Myocyte (in vitro differentiated cells): ENCODE data around the gene GALM. TPM values are rescaled to one million over a fixed set of nuclear protein-coding genes. Genes with fewer than 3 reads are reported as not detected.
"Not testable (repeated sequence)": the region's sequence is repeated elsewhere in the genome, so short reads cannot be mapped to it uniquely, and the experiment has no call there.

Experiments
- DNase-seq: peaks from one replicate; pipeline ENCODE4 v3.0.0-alpha.2; 2012; ENCODE audit warnings: low read depth
- total RNA-seq: library from RNA; depleted of rRNA; stranded (reverse); fragments of >200 nt; gene quantifications from 2 replicates; pipeline ENCODE4 v1.2.3, GENCODE V29; 2014

Gene GALM
- total RNA-seq, 1 donor from 2014 or later = 12.4 TPM

DNA sequence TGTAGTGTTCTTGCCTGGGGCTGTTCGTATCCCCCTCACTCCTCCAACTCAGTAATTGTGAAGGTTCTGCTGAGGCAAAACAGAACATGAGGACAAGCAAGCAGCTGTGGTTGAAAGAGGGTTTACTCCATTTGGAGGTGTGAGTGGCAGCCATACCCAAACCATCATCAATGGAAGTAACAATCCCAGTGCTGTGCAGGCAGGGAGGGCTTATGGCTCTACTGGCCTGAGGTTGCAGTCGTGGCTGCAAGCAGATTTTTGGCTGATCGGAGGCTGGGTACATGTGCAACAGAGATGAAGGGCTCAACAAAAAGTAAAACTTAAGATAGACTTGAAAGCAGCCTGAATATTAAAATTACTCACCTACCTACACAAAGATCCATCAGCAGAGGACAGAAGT lies 72.0 kb downstream of the GALM start:
- DNase-seq = no peak

DNA sequence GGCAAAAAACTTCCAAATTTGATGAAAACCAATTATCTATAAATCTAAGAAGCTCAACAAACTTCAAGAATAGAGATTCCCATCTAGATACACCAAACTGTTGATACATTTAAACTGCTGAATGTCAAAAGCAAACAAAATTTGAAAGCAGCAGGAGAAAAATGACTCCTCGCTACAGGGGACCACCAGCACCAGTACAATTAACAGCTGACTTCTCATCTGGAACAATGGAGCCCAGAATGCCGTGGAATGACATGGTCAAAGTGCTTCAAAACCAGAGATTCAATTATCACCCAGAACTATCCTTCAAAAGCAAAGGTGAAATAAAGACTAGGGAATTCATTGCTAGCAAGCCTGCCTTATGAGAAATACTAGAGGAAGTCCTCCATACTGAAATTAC lies 73.6 kb downstream of the GALM start:
- no peak for DNase-seq

- DNase-seq = peak; percentile 54
Observed at GRCh38 chr2:38740851-38741731, 75.2 kb downstream of the GALM start.

GRCh38 chr2:38742797-38743559 lies 77.1 kb downstream of the GALM start:
- no peak for DNase-seq

DNA sequence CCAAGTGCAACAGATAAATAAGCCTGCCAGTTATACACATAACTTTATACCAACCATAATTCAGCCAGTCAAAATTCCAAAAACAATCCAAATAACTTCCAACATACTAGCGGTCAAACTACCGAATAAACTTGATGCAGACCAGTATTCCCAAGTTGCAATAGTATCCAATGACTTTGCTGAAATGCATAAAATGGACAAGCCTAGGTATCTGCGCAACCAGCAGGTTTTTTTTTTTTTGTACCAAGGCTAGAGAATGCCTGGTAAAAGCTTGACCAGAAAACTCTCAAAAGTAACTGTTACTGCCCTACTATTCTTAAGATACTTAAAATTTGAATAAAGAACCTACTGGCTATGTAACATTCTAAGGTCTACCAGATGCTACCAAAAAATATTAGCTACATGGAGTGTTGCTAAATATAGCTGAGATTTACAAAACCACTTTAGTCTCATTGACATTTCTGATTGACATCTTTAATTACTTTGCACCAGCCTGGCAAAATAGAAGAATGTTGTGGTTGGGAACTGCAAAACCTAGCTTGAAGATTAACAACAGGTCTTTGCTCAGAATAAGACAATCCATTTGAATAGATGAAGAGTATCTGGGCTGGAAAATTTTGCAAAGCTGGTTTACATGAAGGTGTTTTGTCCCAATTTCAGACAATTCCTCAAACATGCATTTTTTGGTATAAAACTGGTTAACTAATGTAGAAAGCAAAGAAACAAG lies 77.9 kb downstream of the GALM start:
- no peak for DNase-seq

DNA sequence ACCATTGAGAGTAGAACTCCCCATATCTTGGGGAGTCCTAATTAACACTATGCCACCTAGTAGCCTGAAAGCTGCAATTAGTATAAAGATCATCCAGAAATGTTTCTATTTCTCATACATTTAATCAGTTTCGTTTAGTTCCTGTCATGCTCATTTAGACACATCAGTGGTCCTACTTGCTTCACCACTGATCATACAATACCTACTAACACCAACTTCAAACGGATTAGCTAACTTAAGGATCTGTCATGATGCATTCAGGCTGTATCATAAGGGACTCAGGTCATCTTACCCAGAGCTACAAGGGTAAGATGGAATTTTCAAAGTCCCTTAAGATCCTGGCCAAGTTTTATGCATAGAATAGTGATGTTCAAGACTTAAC lies 78.5 kb downstream of the GALM start:
- DNase-seq = no peak

DNA sequence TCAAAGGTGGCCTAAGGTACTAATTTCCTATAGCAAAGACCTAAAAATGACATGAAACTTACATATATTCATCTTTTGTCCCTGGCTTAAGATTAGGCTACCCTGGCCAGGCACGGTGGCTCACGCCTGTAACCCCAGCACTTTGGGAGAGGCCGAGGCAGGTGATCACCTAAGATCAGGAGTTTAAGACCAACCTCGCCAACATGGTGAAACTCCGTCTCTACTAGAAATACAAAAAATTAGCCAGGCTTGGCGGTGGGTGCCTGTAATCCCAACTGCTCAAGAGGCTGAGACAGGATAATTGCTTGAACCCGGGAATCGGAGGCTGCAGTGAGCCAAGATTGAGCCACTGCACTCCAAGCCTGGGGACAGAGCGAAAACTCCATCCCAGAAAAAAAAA lies 79.4 kb downstream of the GALM start:
- DNase-seq = no peak

- DNase-seq = no peak
Observed at GRCh38 chr2:38747007-38747424, 81.1 kb downstream of the GALM start.

DNA sequence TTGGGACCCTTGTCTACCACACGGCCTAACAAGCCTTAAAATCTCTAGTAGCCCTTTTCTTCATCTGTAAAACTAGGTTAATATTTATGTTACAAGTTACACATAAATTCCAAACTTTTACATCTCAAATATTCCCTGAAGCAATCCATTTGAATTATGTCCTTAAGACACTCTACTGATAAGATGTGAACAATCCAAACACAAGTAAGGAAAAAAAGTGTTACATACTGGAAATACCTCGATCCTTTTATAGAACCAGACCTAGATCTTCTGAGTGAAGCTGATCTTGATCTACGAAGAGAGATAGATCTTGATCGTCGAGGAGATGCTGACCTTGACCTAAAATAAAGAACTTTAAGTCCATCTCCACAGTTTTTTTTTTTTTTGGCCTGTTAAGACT lies 81.9 kb downstream of the GALM start:
- DNase-seq = no peak

DNA sequence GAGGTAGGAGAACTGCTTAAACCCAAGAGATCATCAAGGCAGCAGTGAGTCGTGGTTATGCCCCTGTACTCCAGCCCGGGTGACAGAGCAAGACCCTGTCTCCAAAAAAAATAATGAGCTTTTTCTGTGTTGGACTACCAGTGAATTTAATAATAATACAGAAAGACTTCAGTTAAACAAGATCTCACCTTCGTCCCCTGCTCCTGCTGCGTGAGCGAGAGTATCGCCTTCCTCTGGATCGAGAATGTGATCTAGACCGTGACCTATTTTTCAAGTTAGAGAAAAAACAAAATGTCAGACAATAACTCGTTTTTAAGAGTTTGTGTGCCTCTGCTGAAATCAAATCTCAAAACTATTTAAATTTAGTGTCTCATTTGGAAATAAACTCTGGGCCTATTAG lies 82.5 kb downstream of the GALM start:
- no peak for DNase-seq

- DNase-seq = no peak
Observed at GRCh38 chr2:38748943-38749804, 83.3 kb downstream of the GALM start.

DNA sequence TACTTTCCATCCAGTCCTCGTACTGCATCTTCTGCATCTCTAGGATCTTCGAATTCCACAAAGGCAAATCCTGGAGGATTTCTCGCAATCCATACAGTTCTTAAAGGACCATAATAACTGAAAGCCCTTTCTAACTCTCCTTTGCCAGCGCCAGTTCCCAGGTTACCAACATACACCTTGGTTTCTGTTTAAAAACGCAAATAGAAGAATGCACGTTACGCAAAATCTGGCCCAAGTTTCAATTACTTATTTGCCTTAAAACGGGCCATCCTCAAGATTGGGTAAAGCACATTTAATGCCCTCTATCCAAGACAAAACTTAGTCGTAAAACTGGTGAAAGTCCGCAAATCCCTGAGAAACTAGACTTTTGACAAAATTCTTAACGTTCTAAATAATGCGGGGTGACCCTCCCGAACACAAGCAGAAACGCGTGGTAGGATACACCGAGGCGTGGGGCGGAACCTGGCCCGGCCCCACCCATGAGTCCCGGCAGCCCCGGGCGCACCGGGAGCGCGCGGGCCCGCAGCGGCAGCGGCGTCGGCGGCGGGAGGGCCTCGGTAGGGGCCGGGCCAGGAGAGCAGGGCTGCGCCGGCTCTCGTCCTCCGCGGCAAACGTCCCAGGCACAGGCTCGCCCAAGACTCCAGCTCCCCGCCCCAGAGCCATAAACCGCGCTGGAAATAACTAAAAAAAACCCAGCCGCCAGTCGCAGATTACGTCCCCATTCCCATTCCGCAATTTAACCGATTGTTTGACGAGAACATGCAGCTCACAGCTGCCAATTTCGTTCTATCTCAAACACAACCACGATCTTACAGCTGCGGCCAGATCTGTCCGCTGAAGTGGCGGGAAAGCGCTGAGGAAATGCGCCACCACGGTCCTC lies 84.3 kb downstream of the GALM start:
- peak; percentile 53 for DNase-seq

DNA sequence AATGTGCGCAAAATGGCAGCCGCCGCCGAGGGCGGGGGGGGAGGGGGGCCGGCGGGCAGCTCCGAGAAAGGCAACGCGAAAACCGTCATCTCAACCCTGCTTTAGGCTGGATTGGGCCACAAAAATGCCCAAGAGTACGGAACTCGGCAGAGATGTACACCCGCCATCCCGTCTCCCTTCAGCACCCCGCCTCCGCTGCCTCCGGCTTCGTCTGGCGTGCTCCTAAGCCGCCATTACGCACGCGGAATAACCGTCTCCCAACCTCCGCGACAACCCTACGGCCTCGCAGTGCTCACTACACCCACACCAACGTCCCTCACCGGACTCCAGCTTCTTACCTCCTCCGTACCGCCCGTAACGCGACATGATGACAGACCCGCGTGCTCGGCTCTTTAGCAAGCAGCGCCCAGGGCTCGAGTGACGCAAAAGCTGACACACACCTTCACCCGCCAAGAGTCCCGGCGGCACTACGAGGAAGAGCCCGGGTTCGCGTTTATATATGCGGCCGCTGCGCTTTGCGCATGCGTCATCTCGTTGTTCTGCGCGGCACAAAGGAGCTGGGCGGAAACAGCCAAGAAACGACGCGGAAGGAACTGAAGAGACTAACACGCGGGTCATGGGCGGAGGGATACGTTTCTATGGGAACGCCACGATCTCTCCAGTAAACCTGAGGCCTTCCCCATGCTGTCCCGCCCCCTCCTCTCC lies 85.1 kb downstream of the GALM start, which contains the start of gene SRSF7:
Gene SRSF7 (minus strand): TSS at position 471 of the 705 bp plus-strand sequence. CDS start 105 bp downstream, at position 366.
- DNase-seq = peak; percentile 99

DNA sequence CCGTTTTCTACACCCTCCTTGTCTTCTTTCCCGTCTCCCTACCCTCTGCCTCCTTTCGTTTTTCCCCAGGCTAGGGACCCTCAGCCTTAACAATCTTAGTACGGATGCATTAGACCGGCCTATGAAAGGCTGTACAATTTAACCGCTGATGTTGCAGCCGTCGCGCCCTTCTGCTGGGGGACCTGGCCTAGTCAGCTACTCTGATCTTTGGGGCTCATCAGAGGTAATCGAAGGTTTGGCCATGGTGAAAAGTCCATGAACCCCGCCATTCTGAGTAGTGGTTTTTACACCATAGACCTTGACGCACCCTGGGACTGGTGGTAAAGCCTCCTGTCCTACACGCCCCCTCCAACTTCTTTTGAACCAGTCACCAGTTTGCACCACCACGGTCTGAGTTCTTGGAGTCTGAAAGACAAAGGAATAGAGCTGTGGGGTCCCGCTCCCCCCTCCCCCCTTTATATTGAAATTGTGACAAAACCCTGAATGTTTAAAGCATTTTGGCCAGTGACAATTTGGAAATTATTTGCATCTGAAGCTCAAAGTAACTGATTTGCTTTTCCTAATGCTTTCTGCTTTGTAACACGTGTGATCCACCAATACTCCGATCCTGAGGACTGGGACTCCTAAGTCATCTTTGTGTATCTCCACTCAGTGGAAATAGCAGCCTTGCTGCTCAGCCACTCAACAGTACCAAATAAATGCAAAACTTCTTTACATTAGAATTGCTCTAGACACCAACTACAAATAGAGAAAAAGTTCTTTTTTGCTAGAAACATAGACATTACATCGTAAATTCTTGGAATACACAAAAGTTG lies 85.9 kb downstream of the GALM start:
- no peak for DNase-seq

GRCh38 chr2:38754049-38754448 lies 88.1 kb downstream of the GALM start:
- DNase-seq = no peak

GRCh38 chr2:38754506-38754905 lies 88.6 kb downstream of the GALM start:
- DNase-seq = no peak

GRCh38 chr2:38755891-38756290 lies 90.0 kb downstream of the GALM start:
- DNase-seq = not testable (repeated sequence)

- DNase-seq = no peak
Observed at GRCh38 chr2:38763228-38763627, 97.3 kb downstream of the GALM start.
